GM13976 (cell line): ENCODE results near the gene LRRC4C.

Experiments
- DNase-seq: peaks from one replicate; pipeline ENCODE4 v3.0.0; 2012; ENCODE audit warnings: low spot score
- CTCF ChIP-seq: IDR thresholded peaks from 2 replicates; pipeline ENCODE4 v1.5.1; 2012; ENCODE audit warnings: borderline replicate concordance, mild to moderate bottlenecking; ENCODE audit not compliant: insufficient read depth; ENCODE audit errors: extremely low read depth, missing control alignments, control extremely low read depth
- in situ Hi-C: fragments of 300-500 bp; cut with MboI; formaldehyde crosslinking; loops from one replicate; pipeline ENCODE4 v1.12.0; 2022; ENCODE audit warnings: low sequenced_read_pairs, mixed read lengths, inconsistent platforms; ENCODE audit not compliant: unreplicated experiment

LRRC4C gene

GRCh38 chr11:41222236-41222635 lies 237.2 kb downstream of the LRRC4C start:
- no peak for TF ChIP-seq CTCF
- in situ Hi-C loops: no loop called here
- DNase-seq: no peak

GRCh38 chr11:41206388-41206787 lies 253.1 kb downstream of the LRRC4C start:
- in situ Hi-C loops: no loop called here
- TF ChIP-seq CTCF: no peak

GRCh38 chr11:41201156-41201555 lies 258.3 kb downstream of the LRRC4C start:
- TF ChIP-seq CTCF: peak; percentile 18
- in situ Hi-C loops: no loop called here
- peak; percentile 14 for DNase-seq

More at GRCh38 chr11:41206388-41206787, 253.1 kb downstream of the LRRC4C start:
- DNase-seq: no peak

GRCh38 chr11:41190437-41191082 lies 268.9 kb downstream of the LRRC4C start:
- TF ChIP-seq CTCF: no peak
- no peak for DNase-seq
- in situ Hi-C loops: no loop called here

- in situ Hi-C loops: no loop called here
- DNase-seq: no peak
- TF ChIP-seq CTCF: no peak
Observed at GRCh38 chr11:41189701-41190436, 269.6 kb downstream of the LRRC4C start.

GRCh38 chr11:41177791-41178190 lies 281.7 kb downstream of the LRRC4C start:
- TF ChIP-seq CTCF: no peak
- in situ Hi-C loops: no loop called here
- DNase-seq: no peak
